ENCODE measurements around the gene PMVK.

GRCh38 chr1:154876842-154877369 lies 59.6 kb downstream of the PMVK start:
- TF ChIP-seq CTCF (conservative IDR thresholded peaks at IDR 0.05; ENCODE audit: low read depth, low read length) (no peak), FOS (IDR thresholded peaks at IDR 0.05; ENCODE audit: low read depth, low read length) (no peak), RAD21 (IDR thresholded peaks at IDR 0.05; ENCODE audit: low read length) (no peak), SMC3 (IDR thresholded peaks at IDR 0.05; ENCODE audit: low read depth, low read length) (no peak), BHLHE40 (IDR thresholded peaks at IDR 0.05; ENCODE audit: low read depth, low read length) (no peak), ELK1 (IDR thresholded peaks at IDR 0.05; ENCODE audit: borderline replicate concordance, low read depth, low read length) (no peak), POLR2A (IDR thresholded peaks at IDR 0.05; ENCODE audit: low read depth, low read length) (no peak), MXI1 (IDR thresholded peaks at IDR 0.05; ENCODE audit: borderline replicate concordance, low read depth, low read length) (no peak), CHD1 (IDR thresholded peaks at IDR 0.05; ENCODE audit: low read depth, low read length) (no peak), NFE2L2 (IDR thresholded peaks at IDR 0.05; ENCODE audit: low read depth, low read length) (no peak), RCOR1 (IDR thresholded peaks at IDR 0.05; ENCODE audit: insufficient replicate concordance, low read length) (no peak), MAZ (IDR thresholded peaks at IDR 0.05; ENCODE audit: borderline replicate concordance, low read depth, low read length) (no peak), RFX5 (IDR thresholded peaks at IDR 0.05; ENCODE audit: low read depth, low read length) (no peak)
- TF ChIP-seq, protein P1, sequence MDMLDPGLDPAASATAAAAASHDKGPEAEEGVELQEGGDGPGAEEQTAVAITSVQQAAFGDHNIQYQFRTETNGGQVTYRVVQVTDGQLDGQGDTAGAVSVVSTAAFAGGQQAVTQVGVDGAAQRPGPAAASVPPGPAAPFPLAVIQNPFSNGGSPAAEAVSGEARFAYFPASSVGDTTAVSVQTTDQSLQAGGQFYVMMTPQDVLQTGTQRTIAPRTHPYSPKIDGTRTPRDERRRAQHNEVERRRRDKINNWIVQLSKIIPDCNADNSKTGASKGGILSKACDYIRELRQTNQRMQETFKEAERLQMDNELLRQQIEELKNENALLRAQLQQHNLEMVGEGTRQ (IDR thresholded peaks at IDR 0.05; ENCODE audit: low read depth, low read length), result no peak

All from IMR-90 (cell line).